Osteoblast (primary cell): ENCODE measurements around the gene COL5A3. TPM values are rescaled to one million over a fixed set of nuclear protein-coding genes. Genes with fewer than 3 reads are reported as not detected.

Experiments
- DNase-seq: peaks from one replicate; pipeline ENCODE4 v3.0.0; 2011; ENCODE audit warnings: low spot score, mixed read lengths; ENCODE audit not compliant: insufficient read length; ENCODE audit errors: missing footprints
- H2AFZ ChIP-seq: 2 replicates; pipeline ENCODE4 v1.6.0; 2011; ENCODE audit warnings: mild to moderate bottlenecking, low read length
- H3K27ac ChIP-seq: 2 replicates; pipeline ENCODE4 v1.5.1; 2011; ENCODE audit warnings: mild to moderate bottlenecking, low read depth, low read length, moderate library complexity
- H3K27me3 ChIP-seq: 2 replicates; pipeline ENCODE4 v1.6.0; 2012; ENCODE audit warnings: mild to moderate bottlenecking, control low read depth, inconsistent platforms, low read length, moderate library complexity; ENCODE audit not compliant: insufficient read depth
- H3K36me3 ChIP-seq: 2 replicates; pipeline ENCODE4 v1.5.1; 2011; ENCODE audit warnings: mild to moderate bottlenecking, low read length, control low read depth, moderate library complexity; ENCODE audit not compliant: insufficient read depth
- H3K4me1 ChIP-seq: 2 replicates; pipeline ENCODE4 v1.5.1; 2011; ENCODE audit warnings: mild to moderate bottlenecking, low read length, control low read depth, moderate library complexity; ENCODE audit not compliant: insufficient read depth
- H3K4me2 ChIP-seq: 2 replicates; pipeline ENCODE4 v1.6.0; 2011; ENCODE audit warnings: mild to moderate bottlenecking, low read length; ENCODE audit not compliant: insufficient read depth
- H3K4me3 ChIP-seq: fragments of 200-600 bp; sonication (generic); 3 replicates; pipeline ENCODE4 v1.5.1; 2012; ENCODE audit warnings: mild to moderate bottlenecking, low read length, inconsistent platforms; ENCODE audit not compliant: insufficient read depth
- H3K79me2 ChIP-seq: 2 replicates; pipeline ENCODE4 v1.6.0; 2012; ENCODE audit warnings: mild to moderate bottlenecking, low read length, control low read depth, inconsistent platforms; ENCODE audit not compliant: insufficient read depth
- H3K9me3 ChIP-seq: 2 replicates; pipeline ENCODE4 v1.5.1; 2011; ENCODE audit warnings: low read depth, low read length, control low read depth
- H4K20me1 ChIP-seq: 2 replicates; pipeline ENCODE4 v1.6.0; 2012; ENCODE audit warnings: mild to moderate bottlenecking, low read length, control low read depth; ENCODE audit not compliant: insufficient read depth
- total RNA-seq: library from RNA; depleted of rRNA; stranded (reverse); fragments of >200 nt; gene quantifications from 2 replicates; pipeline ENCODE4 v1.2.3, GENCODE V29; 2012
- TF ChIP-seq, protein P1 (sequence below): IDR thresholded peaks from 2 replicates; pipeline ENCODE4 v1.5.1; 2011; ENCODE audit warnings: mild to moderate bottlenecking, low read depth, low read length, moderate library complexity; ENCODE audit errors: extremely low read depth

Gene COL5A3
- total RNA-seq, 1 donor: 14.8 TPM

DNA sequence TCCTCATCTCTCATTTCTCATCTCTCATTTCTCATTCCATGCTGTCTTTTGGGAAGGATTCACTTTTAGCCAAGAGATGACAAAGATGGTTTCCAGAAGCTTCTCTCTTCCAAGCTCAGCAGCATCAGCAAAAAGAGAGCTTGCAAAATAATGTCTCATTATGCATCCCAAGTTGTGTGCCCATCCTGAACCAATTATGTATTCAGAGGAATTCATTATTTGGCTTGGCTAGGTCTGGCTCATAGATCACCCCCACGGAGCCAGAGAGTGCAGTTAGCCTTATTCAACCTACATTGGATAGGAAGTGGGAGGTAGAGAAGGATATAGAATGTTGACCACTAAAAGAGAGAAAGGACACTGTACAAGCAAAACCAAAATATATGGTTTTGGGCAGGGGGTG, 68.6 kb downstream of the COL5A3 start:
- DNase-seq: no peak
- H3K27ac ChIP-seq: no peak overlapping the region
- H3K79me2 ChIP-seq: no peaks in the 10 kb centered on the region
- H3K4me2 ChIP-seq: no peak overlapping the region
- peaks cover 7% of the 10 kb centered on the region for H3K9me3 ChIP-seq
- H2AFZ ChIP-seq: no peak overlapping the region
- no peaks in the 10 kb centered on the region for H4K20me1 ChIP-seq
- peaks cover 20% of the 10 kb centered on the region for H3K4me1 ChIP-seq
- no peaks in the 10 kb centered on the region for H3K36me3 ChIP-seq
- peaks cover 12% of the 10 kb centered on the region for H3K27me3 ChIP-seq
- TF ChIP-seq, protein P1, sequence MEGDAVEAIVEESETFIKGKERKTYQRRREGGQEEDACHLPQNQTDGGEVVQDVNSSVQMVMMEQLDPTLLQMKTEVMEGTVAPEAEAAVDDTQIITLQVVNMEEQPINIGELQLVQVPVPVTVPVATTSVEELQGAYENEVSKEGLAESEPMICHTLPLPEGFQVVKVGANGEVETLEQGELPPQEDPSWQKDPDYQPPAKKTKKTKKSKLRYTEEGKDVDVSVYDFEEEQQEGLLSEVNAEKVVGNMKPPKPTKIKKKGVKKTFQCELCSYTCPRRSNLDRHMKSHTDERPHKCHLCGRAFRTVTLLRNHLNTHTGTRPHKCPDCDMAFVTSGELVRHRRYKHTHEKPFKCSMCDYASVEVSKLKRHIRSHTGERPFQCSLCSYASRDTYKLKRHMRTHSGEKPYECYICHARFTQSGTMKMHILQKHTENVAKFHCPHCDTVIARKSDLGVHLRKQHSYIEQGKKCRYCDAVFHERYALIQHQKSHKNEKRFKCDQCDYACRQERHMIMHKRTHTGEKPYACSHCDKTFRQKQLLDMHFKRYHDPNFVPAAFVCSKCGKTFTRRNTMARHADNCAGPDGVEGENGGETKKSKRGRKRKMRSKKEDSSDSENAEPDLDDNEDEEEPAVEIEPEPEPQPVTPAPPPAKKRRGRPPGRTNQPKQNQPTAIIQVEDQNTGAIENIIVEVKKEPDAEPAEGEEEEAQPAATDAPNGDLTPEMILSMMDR: no peak
- no peak overlapping the region for H3K4me3 ChIP-seq

DNA sequence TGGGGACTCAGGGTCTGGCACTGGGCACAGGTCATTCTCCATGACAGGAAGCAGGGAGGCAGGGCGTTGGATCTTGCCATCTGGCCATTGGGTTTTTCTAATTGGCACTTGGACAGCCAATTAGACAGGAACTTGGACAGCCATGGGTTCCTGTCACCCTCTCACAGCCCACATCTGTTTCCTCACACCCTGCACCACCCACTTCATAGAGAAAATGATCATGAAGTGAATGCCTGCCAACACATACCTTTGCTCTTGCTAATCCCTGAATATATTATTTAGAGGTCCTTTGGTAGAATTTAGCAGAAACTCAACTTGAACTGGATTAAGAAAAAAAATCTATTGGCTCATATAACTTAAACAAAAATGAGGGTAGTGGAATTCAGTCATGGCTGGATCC, 69.1 kb downstream of the COL5A3 start:
- TF ChIP-seq, protein P1: no peak
- no peak overlapping the region for H2AFZ ChIP-seq
- peaks cover 15% of the 10 kb centered on the region for H3K4me1 ChIP-seq
- no peak overlapping the region for H3K4me3 ChIP-seq
- no peak overlapping the region for H3K4me2 ChIP-seq
- peaks cover 14% of the 10 kb centered on the region for H3K27me3 ChIP-seq
- no peaks in the 10 kb centered on the region for H3K79me2 ChIP-seq
- DNase-seq: no peak
- H3K36me3 ChIP-seq: no peaks in the 10 kb centered on the region
- no peaks in the 10 kb centered on the region for H4K20me1 ChIP-seq
- H3K9me3 ChIP-seq: peaks cover 7% of the 10 kb centered on the region
- peak overlapping the region; percentile 14 for H3K27ac ChIP-seq

DNA sequence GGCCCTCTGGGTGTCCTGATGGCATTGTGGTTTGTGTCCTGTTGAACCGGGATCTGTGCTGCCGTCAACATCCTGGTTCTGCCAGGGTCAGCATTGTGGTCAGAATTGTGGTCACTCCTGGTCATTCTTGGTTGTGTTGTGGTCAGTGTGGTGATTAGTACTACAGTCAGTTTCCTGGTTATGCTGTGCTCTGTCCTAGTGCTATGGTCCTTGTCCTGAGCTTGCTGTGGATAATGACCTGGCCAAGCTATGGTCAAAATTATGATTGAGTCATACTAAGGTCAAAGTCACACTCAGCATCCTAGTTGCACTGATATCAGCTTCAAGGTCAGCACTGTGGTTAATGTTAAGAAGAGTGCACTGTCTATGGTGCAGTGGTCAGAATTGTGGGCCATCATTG, 69.5 kb downstream of the COL5A3 start:
- no peak overlapping the region for H3K4me3 ChIP-seq
- H3K27ac ChIP-seq: peak overlapping the region; percentile 14
- H3K9me3 ChIP-seq: peaks cover 7% of the 10 kb centered on the region
- H3K36me3 ChIP-seq: no peaks in the 10 kb centered on the region
- no peaks in the 10 kb centered on the region for H3K79me2 ChIP-seq
- TF ChIP-seq, protein P1: no peak
- H3K27me3 ChIP-seq: peaks cover 18% of the 10 kb centered on the region
- H3K4me2 ChIP-seq: no peak overlapping the region
- H3K4me1 ChIP-seq: peaks cover 11% of the 10 kb centered on the region
- no peak for DNase-seq
- no peak overlapping the region for H2AFZ ChIP-seq
- no peaks in the 10 kb centered on the region for H4K20me1 ChIP-seq

- TF ChIP-seq, protein P1: no peak
These were observed 70.9 kb downstream of the COL5A3 start for GRCh38 chr19:9939301-9939913.

More at GRCh38 chr19:9939301-9939913, 70.9 kb downstream of the COL5A3 start:
- no peaks in the 10 kb centered on the region for H3K36me3 ChIP-seq
- H2AFZ ChIP-seq: no peak overlapping the region
- H3K4me1 ChIP-seq: peaks cover 11% of the 10 kb centered on the region
- peaks cover 31% of the 10 kb centered on the region for H3K27me3 ChIP-seq
- no peak overlapping the region for H3K4me2 ChIP-seq
- DNase-seq: peak; percentile 92
- H3K79me2 ChIP-seq: no peaks in the 10 kb centered on the region
- peaks cover 7% of the 10 kb centered on the region for H3K9me3 ChIP-seq
- no peak overlapping the region for H3K4me3 ChIP-seq
- no peaks in the 10 kb centered on the region for H4K20me1 ChIP-seq
- no peak overlapping the region for H3K27ac ChIP-seq
